ENCODE data around the gene MCU. TPM values are rescaled to one million over a fixed set of nuclear protein-coding genes. Genes with fewer than 3 reads are reported as not detected.

MCU gene
- total and polyA plus RNA-seq, 5 experiments from 2014 or later = 4.1 to 10.6 (median 9.0) TPM

GRCh38 chr10:72802763-72803505 lies 111.0 kb downstream of the MCU start:
- Mint-ChIP-seq H3K4me1 (peaks cover 2 to 21% (median 12%) of the 10 kb centered on the region in 4 donors), H3K27me3 (peaks cover 0 to 2% (median 0%) of the 10 kb centered on the region in 5 donors), H3K27ac (peak overlapping the region in 1 of 10 donors; percentile 9), H3K4me3 (no peak overlapping the region), H3K36me3 (peaks cover 0 to 2% (median 0%) of the 10 kb centered on the region in 3 donors), H3K9me3 (no peaks in the 10 kb centered on the region)
- DNase-seq = no peak
- POLR2A ChIA-PET = no interaction called here
- no peak for ATAC-seq

GRCh38 chr10:72808001-72808400 lies 116.1 kb downstream of the MCU start:
- Mint-ChIP-seq H3K4me1 (peaks cover 0 to 6% (median 4%) of the 10 kb centered on the region in 4 donors), H3K4me3 (no peak overlapping the region), H3K27ac (no peak overlapping the region), H3K27me3 (peaks cover 0 to 2% (median 0%) of the 10 kb centered on the region in 5 donors), H3K9me3 (no peaks in the 10 kb centered on the region), H3K36me3 (peaks cover 0 to 8% (median 7%) of the 10 kb centered on the region in 3 donors)
- ATAC-seq (no peak), DNase-seq (no peak)
- POLR2A ChIA-PET = no interaction called here

DNA sequence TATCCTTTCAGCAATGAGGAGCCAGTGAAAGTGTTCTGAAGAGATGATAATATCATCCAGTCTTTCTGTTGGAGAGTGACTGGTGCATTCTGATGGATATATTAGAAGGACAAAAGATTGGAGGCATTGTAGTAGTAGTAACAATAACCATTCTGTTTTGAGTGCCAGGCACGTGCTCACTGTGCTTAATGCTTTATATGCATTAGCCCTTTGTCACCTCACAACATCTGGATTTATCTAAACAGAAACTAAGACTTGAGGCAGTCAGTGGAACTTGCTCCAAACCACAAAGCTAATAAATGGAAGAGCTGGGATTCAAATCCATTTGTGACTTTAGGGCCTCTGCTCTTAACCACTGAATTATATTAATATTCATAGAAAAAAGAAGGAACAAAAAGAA lies 117.1 kb downstream of the MCU start:
- H3K4me1 Mint-ChIP-seq = peaks cover 0 to 6% (median 3%) of the 10 kb centered on the region in 4 donors
- no peak for ATAC-seq
- peaks cover 0 to 2% (median 0%) of the 10 kb centered on the region in 5 donors for H3K27me3 Mint-ChIP-seq
- H3K27ac Mint-ChIP-seq = no peak overlapping the region
- no peak overlapping the region for H3K4me3 Mint-ChIP-seq
- no peaks in the 10 kb centered on the region for H3K9me3 Mint-ChIP-seq
- DNase-seq = no peak
- peaks cover 0 to 7% (median 7%) of the 10 kb centered on the region in 3 donors for H3K36me3 Mint-ChIP-seq
- POLR2A ChIA-PET = no interaction called here

- no peak for ATAC-seq
- Mint-ChIP-seq H3K4me1 (peaks cover 0 to 6% (median 2%) of the 10 kb centered on the region in 4 donors), H3K9me3 (no peaks in the 10 kb centered on the region), H3K36me3 (peaks cover 0 to 7% (median 6%) of the 10 kb centered on the region in 3 donors), H3K4me3 (no peak overlapping the region), H3K27ac (no peak overlapping the region), H3K27me3 (no peaks in the 10 kb centered on the region)
- POLR2A ChIA-PET = interaction anchor here (0.5 kb wide), 1 partner anchor 203 kb away, joined by 3 read pairs; no protein-coding TSS in a partner anchor
- no peak for DNase-seq
Observed at GRCh38 chr10:72810976-72811375, 119.0 kb downstream of the MCU start.

GRCh38 chr10:72812415-72812752 lies 120.4 kb downstream of the MCU start:
- Mint-ChIP-seq H3K27ac (no peak overlapping the region), H3K4me1 (peaks cover 0 to 6% (median 2%) of the 10 kb centered on the region in 4 donors), H3K4me3 (no peak overlapping the region), H3K36me3 (peaks cover 0 to 7% (median 6%) of the 10 kb centered on the region in 3 donors), H3K27me3 (no peaks in the 10 kb centered on the region), H3K9me3 (no peaks in the 10 kb centered on the region)
- DNase-seq = no peak
- POLR2A ChIA-PET = no interaction called here
- no peak for ATAC-seq

DNA sequence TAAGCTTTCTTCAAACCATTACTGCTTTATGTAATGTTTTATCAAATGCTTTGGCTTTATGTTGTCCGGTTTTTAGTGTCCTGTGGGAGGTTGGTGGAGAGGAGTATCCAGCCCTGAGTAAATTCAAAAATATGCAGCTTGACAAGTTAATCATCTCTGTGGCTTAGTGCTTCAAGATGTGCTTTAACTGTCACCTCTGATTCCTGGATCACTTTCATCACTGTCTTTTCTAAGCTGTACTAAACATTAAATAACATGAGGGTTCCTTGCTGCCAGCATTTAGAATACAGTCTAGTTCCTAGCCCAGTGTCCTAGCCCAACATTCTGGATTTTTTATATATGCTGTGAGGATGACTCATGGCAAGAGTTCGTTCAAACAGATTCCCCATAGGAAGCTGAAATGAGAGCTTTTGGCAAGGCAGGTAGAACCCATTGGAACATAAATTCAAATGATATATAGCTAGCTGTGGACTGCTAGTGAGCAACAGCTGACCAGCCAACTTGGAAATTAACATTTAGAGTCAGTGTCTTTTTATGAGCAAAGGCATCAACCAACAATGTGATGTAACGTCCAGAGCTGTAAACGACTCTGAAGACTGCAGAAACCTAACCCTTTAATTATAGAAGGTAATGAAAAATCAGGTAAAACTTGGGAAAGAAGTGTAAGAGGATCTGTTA lies 120.9 kb downstream of the MCU start:
- ATAC-seq = no peak
- POLR2A ChIA-PET = interaction anchor here (0.7 kb wide), 1 partner anchor 287 kb away, joined by 4 read pairs; no protein-coding TSS in a partner anchor
- H3K4me3 Mint-ChIP-seq = no peak overlapping the region

DNA sequence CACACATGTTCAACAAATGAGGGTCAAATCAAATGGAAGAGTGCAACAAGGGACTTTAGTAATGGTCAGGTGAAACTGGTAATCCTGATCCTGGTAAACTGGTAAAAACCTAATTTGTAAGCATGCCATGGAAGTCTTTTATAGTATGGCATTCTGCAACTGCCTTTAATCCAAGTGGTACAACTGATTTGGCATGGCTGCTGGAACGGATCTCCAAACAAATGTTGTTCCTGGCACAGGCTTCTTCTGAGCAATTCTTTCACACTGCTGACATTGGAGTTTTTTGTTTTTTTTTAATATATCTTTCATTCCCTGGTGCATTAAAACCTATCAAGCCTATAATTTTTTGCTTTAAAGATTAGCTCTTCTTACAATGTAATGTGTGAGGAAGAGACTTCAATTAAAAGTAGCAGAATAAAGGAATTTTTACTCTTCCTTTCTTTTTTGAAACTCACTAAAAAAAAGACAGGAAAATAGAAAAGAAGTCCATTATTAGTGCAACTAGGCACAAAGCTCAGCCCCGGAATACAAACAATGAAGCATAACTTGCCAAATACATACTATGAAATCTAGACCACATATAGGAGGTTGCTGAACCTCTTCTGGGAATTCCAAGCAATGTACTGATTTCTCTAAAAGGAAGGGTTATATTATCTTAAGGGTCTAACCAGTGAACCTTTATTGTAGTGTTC lies 122.3 kb downstream of the MCU start:
- H3K27ac Mint-ChIP-seq = no peak overlapping the region
- POLR2A ChIA-PET = no interaction called here
- H3K36me3 Mint-ChIP-seq = peaks cover 0 to 1% (median 0%) of the 10 kb centered on the region in 3 donors
- no peaks in the 10 kb centered on the region for H3K27me3 Mint-ChIP-seq
- peaks cover 4 to 12% (median 10%) of the 10 kb centered on the region in 4 donors for H3K4me1 Mint-ChIP-seq
- ATAC-seq (no peak), DNase-seq (no peak)
- H3K4me3 Mint-ChIP-seq = no peak overlapping the region
- H3K9me3 Mint-ChIP-seq = no peaks in the 10 kb centered on the region

More for the DNA sequence above, 120.9 kb downstream of the MCU start:
- Mint-ChIP-seq H3K36me3 (peaks cover 0 to 7% (median 6%) of the 10 kb centered on the region in 3 donors), H3K4me1 (peaks cover 0 to 6% (median 2%) of the 10 kb centered on the region in 4 donors), H3K9me3 (no peaks in the 10 kb centered on the region), H3K27me3 (no peaks in the 10 kb centered on the region), H3K27ac (no peak overlapping the region)
- DNase-seq = no peak

GRCh38 chr10:72816565-72816964 lies 124.6 kb downstream of the MCU start:
- ATAC-seq = no peak
- peaks cover 0 to 3% (median 0%) of the 10 kb centered on the region in 3 donors for H3K36me3 Mint-ChIP-seq
- no peaks in the 10 kb centered on the region for H3K9me3 Mint-ChIP-seq
- peaks cover 0 to 12% (median 11%) of the 10 kb centered on the region in 4 donors for H3K4me1 Mint-ChIP-seq
- no peaks in the 10 kb centered on the region for H3K27me3 Mint-ChIP-seq
- no peak overlapping the region for H3K4me3 Mint-ChIP-seq
- POLR2A ChIA-PET = no interaction called here
- no peak for DNase-seq
- peak overlapping the region in 1 of 10 donors; percentile 52 for H3K27ac Mint-ChIP-seq

GRCh38 chr10:72818076-72818475 lies 126.1 kb downstream of the MCU start:
- ATAC-seq (no peak), DNase-seq (no peak)
- H3K36me3 Mint-ChIP-seq = peaks cover 0 to 12% (median 0%) of the 10 kb centered on the region in 3 donors
- no peaks in the 10 kb centered on the region for H3K27me3 Mint-ChIP-seq
- peaks cover 0 to 12% (median 11%) of the 10 kb centered on the region in 4 donors for H3K4me1 Mint-ChIP-seq
- H3K9me3 Mint-ChIP-seq = peaks cover 0 to 3% (median 0%) of the 10 kb centered on the region in 9 donors
- peak overlapping the region in 1 of 10 donors; percentile 42 for H3K27ac Mint-ChIP-seq
- no peak overlapping the region for H3K4me3 Mint-ChIP-seq
- POLR2A ChIA-PET = interaction anchor here (0.7 kb wide), 1 partner anchor 407 kb away, joined by 4 read pairs; no protein-coding TSS in a partner anchor

DNA sequence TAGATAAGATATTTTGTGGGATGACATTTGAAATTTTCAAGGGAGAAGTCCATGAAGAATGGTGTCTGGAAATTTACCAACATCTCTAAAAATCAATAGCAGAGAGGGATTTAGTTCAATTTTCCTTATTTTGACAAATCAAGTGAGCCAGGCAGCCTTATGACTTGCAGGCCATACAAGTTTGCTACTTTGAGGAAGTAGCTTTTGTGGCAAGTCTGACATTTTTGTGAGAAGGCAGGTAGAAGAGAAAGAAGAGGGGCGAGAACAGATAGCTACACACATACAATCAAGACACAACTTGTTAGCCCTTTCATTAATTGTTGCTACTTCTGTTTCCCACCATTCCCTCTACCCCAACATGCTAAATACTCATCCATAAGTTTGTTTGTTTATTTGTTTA lies 127.1 kb downstream of the MCU start:
- POLR2A ChIA-PET = interaction anchor here (0.7 kb wide), 1 partner anchor 233 kb away, joined by 3 read pairs; no protein-coding TSS in a partner anchor
- peaks cover 0 to 12% (median 0%) of the 10 kb centered on the region in 3 donors for H3K36me3 Mint-ChIP-seq
- no peak for ATAC-seq

DNA sequence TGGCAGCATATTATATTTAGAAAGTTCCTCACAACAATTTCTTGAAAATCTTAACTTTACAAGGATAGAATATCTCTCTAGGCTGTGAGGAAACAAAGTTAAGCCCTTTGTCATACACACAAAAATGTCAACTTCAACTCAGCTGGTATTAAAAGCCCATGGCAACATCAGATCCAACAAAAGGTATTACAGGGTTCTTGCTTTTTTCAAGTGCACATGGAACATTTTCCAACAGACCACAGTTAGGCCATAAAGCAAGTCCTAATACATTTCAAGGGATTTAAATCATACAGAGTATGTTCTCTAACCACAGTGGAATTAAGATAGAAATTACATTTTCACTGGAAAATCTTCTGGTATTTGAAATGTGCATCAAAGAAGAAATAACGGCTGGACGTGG lies 129.7 kb downstream of the MCU start:
- POLR2A ChIA-PET = no interaction called here
- DNase-seq = no peak
- Mint-ChIP-seq H3K36me3 (peaks cover 0 to 12% (median 0%) of the 10 kb centered on the region in 3 donors), H3K4me3 (no peak overlapping the region), H3K27ac (no peak overlapping the region), H3K9me3 (peaks cover 0 to 3% (median 0%) of the 10 kb centered on the region in 9 donors), H3K27me3 (no peaks in the 10 kb centered on the region), H3K4me1 (peaks cover 1 to 12% (median 11%) of the 10 kb centered on the region in 4 donors)
- ATAC-seq = no peak

More for the DNA sequence above, 127.1 kb downstream of the MCU start:
- DNase-seq = no peak
- Mint-ChIP-seq H3K4me3 (no peak overlapping the region), H3K9me3 (peaks cover 0 to 3% (median 0%) of the 10 kb centered on the region in 9 donors), H3K27ac (peak overlapping the region in 1 of 10 donors; percentile 3), H3K27me3 (no peaks in the 10 kb centered on the region), H3K4me1 (peaks cover 0 to 12% (median 11%) of the 10 kb centered on the region in 4 donors)

GRCh38 chr10:72822342-72822986 lies 130.5 kb downstream of the MCU start:
- DNase-seq (no peak), ATAC-seq (no peak)
- peaks cover 0 to 3% (median 0%) of the 10 kb centered on the region in 9 donors for H3K9me3 Mint-ChIP-seq
- POLR2A ChIA-PET = no interaction called here
- no peaks in the 10 kb centered on the region for H3K27me3 Mint-ChIP-seq
- peaks cover 0 to 12% (median 0%) of the 10 kb centered on the region in 3 donors for H3K36me3 Mint-ChIP-seq
- H3K27ac Mint-ChIP-seq = no peak overlapping the region
- H3K4me1 Mint-ChIP-seq = peaks cover 1 to 12% (median 11%) of the 10 kb centered on the region in 4 donors
- H3K4me3 Mint-ChIP-seq = no peak overlapping the region

Measured in naive thymus-derived CD8-positive, alpha-beta T cell (primary cell).